Measurements from ENCODE around the gene CYP51A1. TPM values are rescaled to one million over a fixed set of nuclear protein-coding genes. Genes with fewer than 3 reads are reported as not detected.

The CYP51A1 gene
- total and polyA plus RNA-seq, 2 of the 13 experiments (the other 11 are each of a cell fraction or from before 2014, with no cell fraction given): 15.4 to 260 TPM

- TF ChIP-seq, protein P1, sequence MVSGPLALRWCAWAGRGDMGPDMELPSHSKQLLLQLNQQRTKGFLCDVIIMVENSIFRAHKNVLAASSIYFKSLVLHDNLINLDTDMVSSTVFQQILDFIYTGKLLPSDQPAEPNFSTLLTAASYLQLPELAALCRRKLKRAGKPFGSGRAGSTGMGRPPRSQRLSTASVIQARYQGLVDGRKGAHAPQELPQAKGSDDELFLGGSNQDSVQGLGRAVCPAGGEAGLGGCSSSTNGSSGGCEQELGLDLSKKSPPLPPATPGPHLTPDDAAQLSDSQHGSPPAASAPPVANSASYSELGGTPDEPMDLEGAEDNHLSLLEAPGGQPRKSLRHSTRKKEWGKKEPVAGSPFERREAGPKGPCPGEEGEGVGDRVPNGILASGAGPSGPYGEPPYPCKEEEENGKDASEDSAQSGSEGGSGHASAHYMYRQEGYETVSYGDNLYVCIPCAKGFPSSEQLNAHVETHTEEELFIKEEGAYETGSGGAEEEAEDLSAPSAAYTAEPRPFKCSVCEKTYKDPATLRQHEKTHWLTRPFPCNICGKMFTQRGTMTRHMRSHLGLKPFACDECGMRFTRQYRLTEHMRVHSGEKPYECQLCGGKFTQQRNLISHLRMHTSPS (CRISPR knock-in tag; IDR thresholded peaks at IDR 0.05; ENCODE audit: low read depth): no peak
- TF ChIP-seq ZNF607 (CRISPR knock-in tag; IDR thresholded peaks at IDR 0.05; ENCODE audit: borderline replicate concordance) (peak; percentile 68; the same call in 1 of the 2 replicates), ZNF30 (CRISPR knock-in tag; IDR thresholded peaks at IDR 0.05) (no peak), ZNF75D (CRISPR knock-in tag; IDR thresholded peaks at IDR 0.05; ENCODE audit: borderline replicate concordance) (no peak), ZNF232 (CRISPR knock-in tag; IDR thresholded peaks at IDR 0.05; ENCODE audit: borderline replicate concordance) (0 out of 2 replicates have a peak, but pooled peaks have one; percentile 50), ZNF790 (CRISPR knock-in tag; IDR thresholded peaks at IDR 0.05; ENCODE audit: borderline replicate concordance) (no peak), TRAFD1 (CRISPR knock-in tag; IDR thresholded peaks at IDR 0.05; ENCODE audit: borderline replicate concordance) (no peak), KLF13 (CRISPR knock-in tag; IDR thresholded peaks at IDR 0.05) (no peak), ZNF556 (CRISPR knock-in tag; IDR thresholded peaks at IDR 0.05; ENCODE audit: borderline replicate concordance) (no peak; the same call in 1 of the 2 replicates), JDP2 (CRISPR knock-in tag; IDR thresholded peaks at IDR 0.05; ENCODE audit: borderline replicate concordance) (no peak), ZNF138 (CRISPR knock-in tag; IDR thresholded peaks at IDR 0.05; ENCODE audit: low read depth) (no peak), DRAP1 (CRISPR knock-in tag; IDR thresholded peaks at IDR 0.05) (no peak), ZNF772 (CRISPR knock-in tag; IDR thresholded peaks at IDR 0.05) (no peak), ZNF749 (CRISPR knock-in tag; IDR thresholded peaks at IDR 0.05; ENCODE audit: borderline replicate concordance) (no peak), RNF219 (CRISPR knock-in tag; IDR thresholded peaks at IDR 0.05) (no peak), SATB2 (CRISPR knock-in tag; IDR thresholded peaks at IDR 0.05) (no peak)
- TF ChIP-seq, protein P2, sequence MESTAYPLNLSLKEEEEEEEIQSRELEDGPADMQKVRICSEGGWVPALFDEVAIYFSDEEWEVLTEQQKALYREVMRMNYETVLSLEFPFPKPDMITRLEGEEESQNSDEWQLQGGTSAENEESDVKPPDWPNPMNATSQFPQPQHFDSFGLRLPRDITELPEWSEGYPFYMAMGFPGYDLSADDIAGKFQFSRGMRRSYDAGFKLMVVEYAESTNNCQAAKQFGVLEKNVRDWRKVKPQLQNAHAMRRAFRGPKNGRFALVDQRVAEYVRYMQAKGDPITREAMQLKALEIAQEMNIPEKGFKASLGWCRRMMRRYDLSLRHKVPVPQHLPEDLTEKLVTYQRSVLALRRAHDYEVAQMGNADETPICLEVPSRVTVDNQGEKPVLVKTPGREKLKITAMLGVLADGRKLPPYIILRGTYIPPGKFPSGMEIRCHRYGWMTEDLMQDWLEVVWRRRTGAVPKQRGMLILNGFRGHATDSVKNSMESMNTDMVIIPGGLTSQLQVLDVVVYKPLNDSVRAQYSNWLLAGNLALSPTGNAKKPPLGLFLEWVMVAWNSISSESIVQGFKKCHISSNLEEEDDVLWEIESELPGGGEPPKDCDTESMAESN (CRISPR knock-in tag; conservative IDR thresholded peaks at IDR 0.05): peak; percentile 91
Measured at GRCh38 chr7:92178928-92179924, 44.9 kb upstream of the CYP51A1 start, which contains the start of gene LRRD1 (continued).

All from HepG2 (cell line).